SK-MEL-5 (cell line): ENCODE data around the gene TBC1D10A. TPM values are rescaled to one million over a fixed set of nuclear protein-coding genes. Genes with fewer than 3 reads are reported as not detected.
A peak's percentile ranks its signal among the peaks of the same experiment; 100 is the strongest.

Experiments
- DNase-seq: peaks from one replicate; pipeline ENCODE4 v3.0.0-alpha.2; 2016; ENCODE audit warnings: low read depth, low spot score
- in situ Hi-C: cut with HindIII; loops from 2 replicates; pipeline ENCODE4 v1.10.0; 2016; ENCODE audit warnings: low sequenced_read_pairs, high pct_unique_total_duplicates, low pct_unique_long_range_greater_than_20kb
- total RNA-seq: library from RNA; depleted of rRNA; stranded (reverse); fragments of >200 nt; shearing (Covaris generic); gene quantifications from 2 replicates; pipeline ENCODE4 v1.2.3, GENCODE V29; 2014

Gene TBC1D10A
- total RNA-seq, 1 experiment from 2014 or later = 38.2 TPM

DNA sequence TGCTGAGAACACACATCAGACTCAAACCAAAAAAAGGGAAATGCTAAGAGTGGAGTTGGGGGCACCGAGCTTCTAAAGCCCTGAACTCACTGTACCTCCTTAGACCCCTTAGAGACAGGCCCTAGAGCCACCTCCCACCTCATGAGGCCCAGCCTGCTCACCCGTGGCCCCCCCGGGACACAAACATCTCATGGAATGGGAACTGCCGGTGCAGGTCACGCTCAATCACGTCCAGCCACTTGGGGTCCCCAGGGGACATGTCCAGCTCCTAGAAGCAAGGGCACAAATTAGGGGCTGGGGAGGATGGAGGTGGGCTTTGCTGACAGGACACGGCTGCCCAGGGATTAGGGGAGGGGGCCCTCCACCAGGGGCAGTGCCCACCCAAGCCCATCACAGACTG is 31.2 kb downstream of the TBC1D10A start:
- in situ Hi-C loops = loop anchor here (25.0 kb wide), 1 partner anchor 92 kb away; the partner anchor contains the start of genes RNF215 and SEC14L2
- DNase-seq = no peak

DNA sequence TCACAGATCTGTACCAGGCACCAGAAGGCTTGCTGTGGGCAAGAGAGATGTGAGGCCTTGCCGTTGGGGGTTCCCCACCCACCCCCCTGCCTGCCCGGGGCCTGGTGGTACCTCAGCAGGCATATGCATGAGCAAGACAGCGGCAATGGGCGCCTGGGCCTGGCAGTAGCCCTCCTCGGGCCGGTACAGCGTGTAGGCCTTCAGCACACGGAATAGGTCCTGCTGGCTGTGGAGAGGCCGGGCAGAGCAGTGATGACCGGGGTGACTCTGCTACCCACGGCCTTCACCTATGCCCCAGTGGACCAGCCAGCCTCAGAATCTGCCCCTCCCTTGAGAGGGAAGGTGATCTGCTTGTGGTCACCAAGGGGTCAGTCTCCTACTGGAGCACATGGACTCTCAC is 31.9 kb downstream of the TBC1D10A start:
- in situ Hi-C loops = loop anchor here (25.0 kb wide), 1 partner anchor 92 kb away; the partner anchor contains the start of genes RNF215 and SEC14L2
- no peak for DNase-seq

DNA sequence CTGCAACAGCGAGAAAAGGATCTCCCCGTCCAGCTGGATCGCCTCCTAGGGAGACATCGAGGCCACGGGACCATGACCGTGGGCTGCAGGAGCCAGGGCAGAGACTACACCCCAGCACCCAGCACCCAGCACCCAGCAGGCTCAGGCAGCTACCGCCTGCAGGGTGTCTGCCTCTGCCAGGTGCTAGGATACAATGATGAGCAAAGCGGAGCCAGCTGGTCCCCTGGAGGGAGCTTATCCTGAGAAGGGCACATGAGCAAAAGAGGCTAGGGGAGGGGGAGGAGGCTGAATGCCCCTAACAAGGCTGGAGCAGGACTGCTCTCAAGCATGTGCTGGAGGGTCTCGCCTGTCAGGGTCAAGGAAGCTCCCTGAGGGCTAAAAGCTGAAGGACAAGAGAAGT is 32.7 kb downstream of the TBC1D10A start:
- in situ Hi-C loops = loop anchor here (25.0 kb wide), 1 partner anchor 93 kb away; the partner anchor contains the start of genes RNF215 and SEC14L2
- DNase-seq = no peak

DNA sequence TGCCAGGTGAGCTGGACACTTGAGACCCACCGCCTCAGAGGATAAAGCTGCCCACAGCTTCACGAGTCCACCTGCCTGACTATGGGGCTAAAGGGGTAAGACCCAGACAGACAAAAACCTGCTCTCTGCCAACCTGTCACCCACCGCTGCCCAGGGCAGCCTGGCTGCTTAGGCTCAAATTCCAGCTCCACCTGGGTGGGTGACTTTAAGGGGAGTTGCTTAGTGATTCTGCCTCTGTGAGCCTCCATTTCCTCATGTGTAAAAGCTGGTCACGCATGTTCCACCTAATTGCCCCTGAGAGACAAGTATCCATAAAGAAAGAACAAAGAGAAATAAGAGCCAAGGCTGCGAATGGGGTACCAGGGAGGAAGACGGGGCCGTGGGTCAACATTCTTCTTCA is 33.7 kb downstream of the TBC1D10A start:
- DNase-seq = no peak
- in situ Hi-C loops = loop anchor here (25.0 kb wide), 1 partner anchor 94 kb away; the partner anchor contains the start of genes RNF215 and SEC14L2

DNA sequence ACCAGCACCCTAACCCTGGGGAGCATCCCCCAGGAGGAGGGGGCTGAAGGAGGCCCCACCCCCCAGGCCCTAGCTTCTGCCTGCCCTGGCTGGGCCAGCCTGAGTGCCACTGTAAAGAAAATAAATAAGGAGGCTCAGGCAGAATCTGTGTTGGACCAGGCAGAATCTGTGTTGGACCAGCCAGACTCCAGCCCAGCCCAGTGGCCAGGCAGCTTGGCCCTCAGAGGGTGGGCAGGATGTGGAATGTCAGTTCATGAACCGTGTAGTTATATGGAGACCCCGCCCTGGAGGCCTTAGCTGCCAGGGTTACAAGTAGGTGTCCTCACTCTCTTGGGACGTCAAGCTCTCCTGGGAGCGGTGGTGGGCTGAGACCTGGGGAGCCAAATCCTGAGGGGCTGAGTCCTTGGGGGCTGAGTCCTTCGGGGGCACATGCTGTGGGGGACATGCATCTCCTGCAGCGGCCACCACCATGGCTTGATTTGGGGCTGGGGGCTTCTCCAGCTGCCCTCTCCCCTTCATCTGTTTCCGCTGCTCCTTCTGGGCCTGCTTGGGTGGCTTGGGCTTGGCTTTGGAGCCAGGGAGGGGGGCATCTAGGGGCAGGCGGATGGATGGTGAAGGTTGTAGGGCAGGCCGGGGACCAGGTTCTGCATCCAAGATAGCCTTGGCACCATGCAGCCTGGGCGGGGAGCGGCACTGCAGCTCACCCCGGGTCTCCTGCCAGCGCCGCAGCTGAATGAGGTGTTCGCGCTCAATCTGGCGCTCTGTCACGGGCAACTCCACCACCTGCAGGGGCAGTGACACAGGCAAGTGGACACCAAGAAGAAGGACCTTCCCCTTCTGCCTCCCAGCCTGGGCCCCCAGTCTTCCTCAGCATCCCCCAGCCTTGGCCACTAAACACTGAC is 34.4 kb downstream of the TBC1D10A start:
- in situ Hi-C loops = loop anchor here (25.0 kb wide), 1 partner anchor 95 kb away; the partner anchor contains the start of genes RNF215 and SEC14L2

DNA sequence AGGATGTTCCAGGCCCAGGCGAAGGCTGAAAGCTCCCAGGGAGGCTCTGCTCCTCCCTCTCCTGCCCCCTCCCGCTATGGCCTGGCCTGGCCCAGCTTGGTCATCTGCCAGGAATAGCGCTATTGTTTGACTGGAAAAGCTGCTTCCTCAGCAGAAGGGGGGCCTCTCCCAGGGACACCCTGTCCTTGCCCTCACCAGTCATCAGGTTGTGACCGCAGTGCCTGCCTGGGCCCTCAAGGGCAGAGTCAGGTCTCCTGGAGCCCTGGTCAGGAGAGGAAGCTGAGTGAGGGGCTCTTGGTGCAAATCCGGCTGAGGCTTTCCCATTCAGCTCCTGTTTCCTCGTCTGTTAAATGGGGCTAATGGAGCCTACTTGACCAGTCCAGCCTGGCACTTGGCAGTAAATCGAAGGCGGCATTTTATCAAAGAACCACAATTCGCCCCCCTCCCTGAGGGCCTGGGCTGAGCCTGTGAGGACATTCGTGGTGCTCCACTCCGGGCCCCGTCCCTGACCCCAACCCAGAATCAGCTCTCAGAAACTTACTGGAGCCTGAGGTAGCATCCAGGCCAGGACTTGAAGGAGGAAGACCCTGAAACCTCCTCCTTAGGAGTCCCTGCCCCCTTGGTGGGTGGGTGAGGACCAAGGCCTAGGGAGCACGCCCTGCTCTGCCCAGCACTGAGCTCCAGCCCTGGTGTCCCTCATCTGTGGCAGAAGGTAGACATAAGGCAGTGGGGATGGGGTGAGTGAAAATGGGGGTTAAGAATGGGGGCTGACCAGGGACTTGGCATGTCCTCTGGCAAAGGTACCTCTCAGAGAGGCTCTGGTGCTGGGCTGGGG is 35.5 kb downstream of the TBC1D10A start:
- peak; percentile 67 for DNase-seq
- in situ Hi-C loops = loop anchor here (25.0 kb wide), 1 partner anchor 96 kb away; the partner anchor contains the start of genes RNF215 and SEC14L2

More for the DNA sequence above, 34.4 kb downstream of the TBC1D10A start:
- DNase-seq = no peak

DNA sequence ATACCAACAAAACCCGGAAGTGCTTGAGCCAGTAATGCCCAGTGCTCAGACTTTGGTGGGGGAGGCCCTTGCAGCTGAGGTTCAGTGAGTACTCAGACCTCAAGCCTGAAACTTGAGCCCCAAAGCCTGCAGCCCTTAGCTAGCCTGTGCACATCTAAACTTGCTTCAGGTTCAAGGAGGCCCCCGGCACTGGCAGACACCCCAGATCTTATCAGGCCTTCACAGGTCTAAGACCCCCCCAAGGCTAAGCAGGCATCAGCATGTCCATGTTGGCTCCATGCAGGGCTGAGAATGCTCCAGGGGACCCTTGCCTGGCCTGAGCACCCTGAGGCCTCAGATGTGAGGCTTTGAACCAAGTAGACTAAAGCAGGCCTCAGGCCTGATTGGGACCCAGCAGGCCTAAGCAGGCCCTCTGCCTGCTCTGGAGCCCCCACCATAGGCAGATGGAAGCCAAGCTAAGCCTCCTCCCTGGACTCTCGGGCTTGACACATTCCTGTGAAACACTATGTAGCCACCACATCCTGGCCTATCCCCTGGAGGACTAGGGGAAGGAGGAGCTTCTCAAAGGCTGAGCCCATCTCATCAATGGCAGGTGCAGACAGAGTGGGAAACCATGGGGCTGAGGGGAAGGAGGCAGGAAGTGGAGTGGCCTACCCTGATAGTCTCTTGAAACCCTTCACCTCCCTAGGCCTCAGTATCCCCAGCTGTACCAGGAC is 36.2 kb downstream of the TBC1D10A start:
- DNase-seq = peak; percentile 76

DNA sequence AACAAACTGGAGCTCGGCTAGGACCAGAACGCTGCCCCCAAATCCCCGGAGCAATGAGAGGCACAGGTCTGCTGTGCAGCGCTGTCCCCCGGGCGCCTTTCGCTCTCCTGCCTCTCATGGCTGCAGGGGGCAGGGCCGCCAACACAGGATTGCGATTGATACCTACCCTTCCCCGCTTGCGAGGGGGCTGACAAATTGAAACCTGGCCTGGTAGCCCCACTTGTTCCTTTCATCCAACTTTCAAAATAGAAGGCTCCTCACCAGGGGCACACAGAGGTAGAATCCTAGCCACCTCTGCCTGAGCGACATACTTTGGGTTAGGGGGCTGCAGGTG is 36.8 kb downstream of the TBC1D10A start:
- in situ Hi-C loops = loop anchor here (25.0 kb wide), 1 partner anchor 97 kb away; the partner anchor contains the start of genes RNF215 and SEC14L2
- no peak for DNase-seq

More for the DNA sequence above, 36.2 kb downstream of the TBC1D10A start:
- in situ Hi-C loops = loop anchor here (25.0 kb wide), 1 partner anchor 97 kb away; the partner anchor contains the start of genes RNF215 and SEC14L2

DNA sequence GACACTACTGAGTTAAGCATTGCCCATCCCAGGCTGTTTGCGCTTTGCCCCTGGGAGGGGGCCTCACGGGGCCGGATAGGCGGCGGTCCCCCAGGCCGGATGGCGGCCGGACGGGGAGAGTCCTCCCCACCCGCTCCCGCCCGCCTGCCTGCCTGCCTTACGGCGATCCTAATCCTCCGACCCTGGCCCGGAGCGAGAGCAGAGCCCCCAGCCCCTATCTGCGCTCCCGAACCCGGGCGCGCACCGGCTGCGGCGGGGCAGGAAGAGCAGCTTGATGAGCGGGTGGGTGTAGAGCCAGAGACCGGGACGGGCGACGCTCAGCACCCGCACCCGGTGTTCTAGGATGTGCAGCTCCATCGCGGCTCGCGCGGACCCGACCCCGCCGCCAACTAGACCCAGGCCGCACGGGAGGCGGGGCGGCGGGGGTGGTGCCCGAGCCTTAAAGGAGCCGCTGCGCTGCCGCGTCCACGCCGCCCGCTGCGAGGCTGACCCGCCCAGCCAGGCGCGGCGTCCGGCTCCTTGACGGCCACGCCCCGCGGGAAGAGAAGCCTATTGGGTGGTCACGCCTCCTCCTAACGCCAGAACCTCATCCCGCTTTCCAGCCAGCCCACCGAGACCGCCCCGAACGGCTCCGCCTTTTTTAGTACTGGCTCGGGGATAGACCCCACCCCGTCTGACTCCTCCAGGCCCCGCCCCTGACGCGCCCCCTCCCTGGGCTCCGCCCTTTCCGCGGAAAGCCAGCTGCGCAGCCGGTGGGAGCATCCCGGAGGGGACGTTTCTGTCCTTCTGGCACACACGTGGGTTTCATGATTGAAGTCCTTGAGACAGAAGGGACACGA is 37.4 kb downstream of the TBC1D10A start, which contains the start of gene CASTOR1:
Gene CASTOR1, minus strand, starts transcription at position 365 of the 839 bp plus-strand sequence. Its CDS starts 8 bp downstream, at position 357.
- in situ Hi-C loops = loop anchor here (25.0 kb wide), 1 partner anchor 98 kb away; the partner anchor contains the start of genes RNF215 and SEC14L2
- peak; percentile 99 for DNase-seq

DNA sequence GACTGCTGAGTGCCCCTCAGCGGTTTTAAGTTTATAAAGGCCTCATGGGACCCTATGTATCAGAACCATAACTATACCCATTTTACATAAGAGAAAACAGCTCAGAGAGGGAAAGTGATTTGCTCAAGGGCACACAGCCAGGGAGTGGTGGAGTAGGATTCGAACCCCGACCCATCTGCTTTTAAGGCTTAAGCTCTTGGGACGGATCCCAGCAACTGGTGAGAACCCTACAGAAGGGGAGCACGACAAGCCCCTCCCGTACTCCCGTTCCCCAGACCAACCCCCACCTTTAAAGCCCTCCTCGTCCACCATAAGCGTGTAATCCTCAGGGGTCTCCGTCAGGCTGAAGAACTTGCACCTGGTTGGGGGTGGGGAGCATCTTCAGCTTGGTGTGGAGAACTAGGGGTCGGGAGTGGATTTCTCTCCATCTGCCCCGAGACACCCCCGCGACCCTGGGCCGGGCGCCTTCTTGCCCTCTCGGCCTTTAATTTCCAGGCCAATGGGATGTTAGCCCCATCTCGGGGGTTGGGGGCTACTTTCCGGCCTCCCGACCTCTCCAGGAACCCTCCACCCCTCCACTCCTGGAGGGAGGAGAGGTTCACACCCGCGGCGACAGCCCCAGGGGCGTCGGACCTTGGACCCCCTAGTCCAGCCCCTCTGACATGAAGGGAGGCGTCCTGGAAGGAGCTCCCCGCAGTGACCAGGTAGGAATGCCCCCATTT is 38.2 kb downstream of the TBC1D10A start:
- in situ Hi-C loops = loop anchor here (25.0 kb wide), 1 partner anchor 99 kb away; the partner anchor contains the start of genes RNF215 and SEC14L2

DNA sequence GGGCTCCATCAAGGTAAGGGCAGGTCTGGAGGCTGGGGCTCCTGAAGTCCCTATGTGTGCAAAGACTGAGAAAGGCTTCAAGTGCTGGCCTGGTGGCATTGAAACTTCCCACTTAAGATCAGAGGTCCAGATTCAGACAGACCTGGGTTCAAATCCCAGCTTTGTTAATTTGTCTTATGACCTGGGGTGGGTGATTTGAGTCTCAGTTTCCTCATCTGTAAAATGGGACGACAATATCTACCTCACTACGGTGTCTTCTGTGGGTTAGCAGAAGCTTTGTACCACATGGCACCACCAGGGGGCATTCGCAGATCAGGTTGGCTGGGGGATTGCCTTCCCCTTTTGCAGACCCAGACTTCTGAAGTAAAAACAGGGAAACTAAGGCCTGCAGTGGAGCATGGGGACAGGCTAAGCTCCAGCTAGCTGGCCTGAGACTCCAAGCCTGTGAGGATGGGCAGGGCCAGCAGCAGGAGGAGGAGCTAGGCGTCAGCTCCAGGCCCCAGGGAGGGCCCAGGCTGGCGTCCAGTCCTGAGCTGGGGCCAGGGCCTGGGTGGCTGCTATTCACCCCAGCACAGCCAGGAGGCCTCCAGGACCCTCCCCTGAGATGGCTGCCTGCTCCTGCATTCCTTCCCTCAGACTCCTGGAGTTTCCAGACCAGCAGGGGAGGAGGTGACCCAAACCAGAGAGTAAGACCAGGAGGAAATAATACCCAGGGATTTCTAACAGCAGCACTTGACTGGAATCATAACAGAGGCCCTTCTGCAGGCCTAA is 38.9 kb downstream of the TBC1D10A start:
- DNase-seq = peak; percentile 90
- in situ Hi-C loops = loop anchor here (25.0 kb wide), 1 partner anchor 99 kb away; the partner anchor contains the start of genes RNF215 and SEC14L2

More for the DNA sequence above, 38.2 kb downstream of the TBC1D10A start:
- no peak for DNase-seq

DNA sequence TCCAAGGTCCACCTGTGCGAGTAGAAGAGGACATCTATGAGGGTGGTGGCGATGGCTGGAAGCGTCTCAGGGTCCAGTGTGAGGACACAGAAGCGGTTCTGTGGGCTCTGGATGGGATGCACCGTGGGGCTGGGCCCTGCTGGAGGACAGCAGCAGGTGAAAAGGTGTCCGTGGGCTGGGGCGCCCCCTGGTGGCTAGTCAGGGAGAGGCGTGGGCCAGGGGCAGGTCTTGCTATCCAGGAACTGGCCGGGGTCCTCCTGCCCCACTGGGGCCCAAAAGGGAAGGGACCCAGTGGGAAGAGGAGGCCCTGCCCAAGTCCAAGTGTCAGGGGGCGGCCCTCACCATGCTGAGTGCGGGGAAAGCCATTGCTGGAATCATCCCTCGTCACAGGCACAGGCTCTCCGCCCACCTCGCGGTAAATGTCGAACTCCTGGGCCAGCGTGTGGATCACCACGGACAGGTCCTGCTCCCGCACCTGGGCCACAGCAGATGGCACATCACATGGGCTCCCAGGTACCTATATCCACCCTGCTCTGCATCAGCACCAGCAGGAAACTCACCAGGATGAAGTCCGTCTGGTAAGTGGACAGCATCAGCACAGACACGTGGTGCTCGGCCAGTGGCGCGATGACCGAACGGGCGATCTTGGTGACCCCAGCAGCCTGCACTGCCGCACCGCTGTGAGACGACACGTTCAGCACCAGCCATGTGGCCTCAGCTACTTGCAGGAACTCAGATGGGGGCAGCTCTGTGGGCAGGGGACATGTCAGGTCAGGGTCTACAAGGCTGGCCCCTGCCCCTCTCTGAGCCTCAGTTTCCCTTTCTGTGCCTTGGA is 39.7 kb downstream of the TBC1D10A start:
- peak; percentile 74 for DNase-seq
- in situ Hi-C loops = loop anchor here (25.0 kb wide), 1 partner anchor 100 kb away; the partner anchor contains the start of genes RNF215 and SEC14L2

DNA sequence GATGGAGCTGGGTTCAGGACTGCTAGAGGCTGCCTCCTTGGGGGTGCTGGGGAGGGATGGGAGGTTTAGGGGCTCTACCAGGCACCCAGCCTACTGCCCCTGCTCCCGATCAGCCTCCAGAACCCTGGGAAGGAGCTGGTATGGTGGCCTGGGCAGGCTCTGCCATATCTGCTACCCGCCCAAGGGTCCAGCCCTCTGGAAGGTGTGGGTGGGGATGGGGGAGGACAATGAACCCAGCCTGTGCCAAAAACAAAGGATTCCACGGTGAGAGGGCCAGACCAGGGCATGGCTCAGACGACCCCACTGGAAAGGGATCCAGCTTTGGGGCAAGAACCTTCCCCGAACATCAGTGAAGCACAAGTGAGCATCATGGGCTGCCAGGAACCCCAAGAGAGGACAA is 40.4 kb downstream of the TBC1D10A start:
- in situ Hi-C loops = loop anchor here (25.0 kb wide), 1 partner anchor 101 kb away; the partner anchor contains the start of genes RNF215 and SEC14L2
- DNase-seq = no peak

DNA sequence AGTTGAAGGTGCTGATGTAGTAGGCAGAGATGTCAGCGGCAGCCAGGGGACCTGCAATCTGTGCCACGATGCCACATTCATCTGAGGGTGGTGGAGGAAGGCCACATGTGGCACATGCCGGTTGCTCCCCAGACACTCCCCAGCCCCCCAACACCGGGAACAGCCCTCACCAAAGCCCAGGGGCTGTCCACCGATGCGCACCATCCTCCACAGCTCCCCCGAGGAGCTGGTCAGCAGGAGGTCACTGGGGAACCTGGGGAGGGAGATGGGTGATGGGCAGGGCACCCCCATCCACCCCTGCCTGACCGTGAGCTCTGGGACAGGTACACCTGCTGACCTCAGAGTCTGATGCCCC is 40.9 kb downstream of the TBC1D10A start:
- in situ Hi-C loops = loop anchor here (25.0 kb wide), 1 partner anchor 101 kb away; the partner anchor contains the start of genes RNF215 and SEC14L2
- DNase-seq = no peak
